A673 (cell line): ENCODE results near the gene RNF220. TPM values are rescaled to one million over a fixed set of nuclear protein-coding genes. Genes with fewer than 3 reads are reported as not detected.

ENCODE experiments used
- BruUV-seq: library from RNA; stranded (reverse); fragments of 400-500 nt; replicated peaks from 2 replicates; lab custom pipeline; 2021; lab: Mats Ljungman, UMichigan
- CTCF ChIA-PET: fragments of 300-600 bp; sonication (Branson Sonifier 250); formaldehyde crosslinking; loops from one replicate; lab custom pipeline; 2022; ENCODE audit warnings: antibody characterized with exemption; lab: Charles Lee
- POLR2A ChIA-PET: fragments of 300-600 bp; sonication (Branson Sonifier 250); formaldehyde crosslinking; loops from one replicate; lab custom pipeline; 2022; ENCODE audit warnings: antibody characterized with exemption; ENCODE audit not compliant: low non-redundant PET; lab: Charles Lee
- DNase-seq: peaks from one replicate; pipeline ENCODE4 v3.0.0-alpha.2; 2015; ENCODE audit warnings: low spot score
- H3K27ac ChIP-seq: fragments of 200-600 bp; sonication (generic); 2 replicates; pipeline ENCODE4 v1.5.1; 2016; ENCODE audit warnings: mixed run types, low read depth, mild to moderate bottlenecking, mixed read lengths, antibody characterized with exemption, low read length; ENCODE audit not compliant: poor library complexity, severe bottlenecking
- H3K27me3 ChIP-seq: fragments of 200-600 bp; sonication (generic); replicated peaks from 2 replicates; pipeline ENCODE4 v1.6.1; 2017; ENCODE audit warnings: mixed run types, low read depth, mild to moderate bottlenecking, mixed read lengths, antibody characterized with exemption, low read length; ENCODE audit not compliant: insufficient read depth, poor library complexity
- H3K36me3 ChIP-seq: fragments of 200-600 bp; sonication (generic); 2 replicates; pipeline ENCODE4 v1.6.1; 2016; ENCODE audit warnings: mixed run types, mild to moderate bottlenecking, mixed read lengths, antibody characterized with exemption, low read length; ENCODE audit not compliant: insufficient read depth, poor library complexity, severe bottlenecking
- H3K4me1 ChIP-seq: fragments of 200-600 bp; sonication (generic); 2 replicates; pipeline ENCODE4 v1.6.1; 2017; ENCODE audit warnings: mixed run types, mild to moderate bottlenecking, mixed read lengths, antibody characterized with exemption, low read length; ENCODE audit not compliant: insufficient read depth, poor library complexity, severe bottlenecking
- H3K4me3 ChIP-seq: fragments of 200-600 bp; sonication (generic); 2 replicates; pipeline ENCODE4 v1.5.1; 2016; ENCODE audit warnings: low read depth, mixed run types, mild to moderate bottlenecking, mixed read lengths, low read length; ENCODE audit not compliant: poor library complexity, severe bottlenecking
- H3K9me3 ChIP-seq: fragments of 200-600 bp; sonication (generic); 2 replicates; pipeline ENCODE4 v1.6.1; 2016; ENCODE audit warnings: mixed run types, low read depth, mild to moderate bottlenecking, mixed read lengths, antibody characterized with exemption, low read length; ENCODE audit not compliant: poor library complexity, severe bottlenecking
- EZH2 ChIP-seq: fragments of 200-600 bp; sonication (generic); IDR thresholded peaks from 2 replicates; pipeline ENCODE4 v1.6.1; 2017; ENCODE audit warnings: borderline replicate concordance, low read depth, mild to moderate bottlenecking, mixed read lengths, antibody characterized with exemption, low read length; ENCODE audit not compliant: poor library complexity, severe bottlenecking
- intact Hi-C: fragments of 100-400 bp; cut with micrococcal nuclease; formaldehyde crosslinking; loops from one replicate; pipeline ENCODE4 v1.10.0; 2022; ENCODE audit not compliant: unreplicated experiment
- total RNA-seq: library from RNA; stranded (reverse); gene quantifications from 2 replicates; pipeline ENCODE4 v1.2.3, GENCODE V29; 2021
- TF ChIP-seq, protein P1 (sequence below): fragments of 300-800, 200-600 bp; sonication (generic); conservative IDR thresholded peaks from 2 replicates; pipeline ENCODE4 v1.5.1; 2017; ENCODE audit warnings: low read depth, mild to moderate bottlenecking, antibody characterized with exemption, low read length, moderate library complexity, mixed read lengths

Gene RNF220
- total RNA-seq, 1 experiment from 2014 or later, result 80.6 TPM

DNA sequence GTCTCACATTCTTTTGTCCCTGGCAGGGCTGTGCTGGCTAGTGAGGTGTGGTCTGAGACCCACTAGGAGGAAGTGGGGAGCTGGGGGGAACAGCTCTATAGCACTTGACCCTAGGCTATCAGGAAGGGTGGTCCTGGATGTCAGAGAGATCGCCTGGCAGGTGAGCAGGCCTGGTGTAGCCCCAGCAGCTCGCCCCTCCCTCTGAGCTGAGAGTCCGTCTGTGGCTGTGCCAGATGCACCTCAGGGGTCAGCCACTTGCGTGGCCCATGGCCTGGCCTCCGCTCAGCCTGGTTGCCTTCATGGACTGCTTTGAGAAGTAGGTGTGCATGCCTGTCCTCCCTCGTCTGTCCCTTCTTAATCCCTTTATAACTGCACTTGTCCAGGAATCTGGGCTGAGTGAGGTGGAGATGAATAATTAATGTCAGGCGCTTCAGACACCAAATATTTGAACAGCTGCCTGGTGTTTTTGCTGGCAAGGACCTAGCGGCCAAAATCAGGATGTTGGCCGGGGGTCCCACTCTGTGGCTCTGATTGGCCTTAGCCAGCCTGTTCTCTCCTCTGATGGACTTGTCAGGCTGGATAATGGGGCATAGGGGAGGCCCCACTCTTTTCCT, 238.8 kb downstream of the RNF220 start:
- Histone ChIP-seq H3K4me1 (no peaks in the 10 kb centered on the region), H3K4me3 (no peak overlapping the region), H3K9me3 (no peaks in the 10 kb centered on the region), H3K27ac (no peak overlapping the region), H3K27me3 (no peaks in the 10 kb centered on the region), H3K36me3 (peaks cover 46% of the 10 kb centered on the region)
- ChIA-PET POLR2A (no interaction called here), CTCF (no interaction called here)
- no TSS peak for BruUV-seq
- DNase-seq, result no peak
- TF ChIP-seq, protein P1, sequence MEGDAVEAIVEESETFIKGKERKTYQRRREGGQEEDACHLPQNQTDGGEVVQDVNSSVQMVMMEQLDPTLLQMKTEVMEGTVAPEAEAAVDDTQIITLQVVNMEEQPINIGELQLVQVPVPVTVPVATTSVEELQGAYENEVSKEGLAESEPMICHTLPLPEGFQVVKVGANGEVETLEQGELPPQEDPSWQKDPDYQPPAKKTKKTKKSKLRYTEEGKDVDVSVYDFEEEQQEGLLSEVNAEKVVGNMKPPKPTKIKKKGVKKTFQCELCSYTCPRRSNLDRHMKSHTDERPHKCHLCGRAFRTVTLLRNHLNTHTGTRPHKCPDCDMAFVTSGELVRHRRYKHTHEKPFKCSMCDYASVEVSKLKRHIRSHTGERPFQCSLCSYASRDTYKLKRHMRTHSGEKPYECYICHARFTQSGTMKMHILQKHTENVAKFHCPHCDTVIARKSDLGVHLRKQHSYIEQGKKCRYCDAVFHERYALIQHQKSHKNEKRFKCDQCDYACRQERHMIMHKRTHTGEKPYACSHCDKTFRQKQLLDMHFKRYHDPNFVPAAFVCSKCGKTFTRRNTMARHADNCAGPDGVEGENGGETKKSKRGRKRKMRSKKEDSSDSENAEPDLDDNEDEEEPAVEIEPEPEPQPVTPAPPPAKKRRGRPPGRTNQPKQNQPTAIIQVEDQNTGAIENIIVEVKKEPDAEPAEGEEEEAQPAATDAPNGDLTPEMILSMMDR, result no peak
- no peak for TF ChIP-seq EZH2
- intact Hi-C loops, result no loop called here

DNA sequence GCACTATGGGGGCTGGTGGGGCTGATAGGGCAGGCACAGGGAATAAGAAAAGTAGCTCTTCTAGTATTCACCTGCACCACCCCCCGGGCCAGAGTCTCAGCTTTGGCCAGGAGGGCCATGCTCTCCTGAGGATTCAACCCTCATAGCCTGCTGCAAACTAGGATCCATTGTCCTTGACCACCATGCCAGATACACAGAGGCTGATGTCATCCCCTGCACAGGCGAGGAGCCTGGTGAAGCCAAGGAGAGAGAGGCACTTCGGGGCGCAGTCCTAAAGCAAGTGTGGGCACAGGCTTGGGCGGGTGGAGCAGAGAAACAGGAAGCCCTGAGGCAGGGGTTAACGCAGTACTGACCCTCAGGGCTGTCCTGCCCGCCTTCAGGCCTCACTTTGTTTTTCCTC, 239.8 kb downstream of the RNF220 start:
- Histone ChIP-seq H3K9me3 (no peaks in the 10 kb centered on the region), H3K27ac (no peak overlapping the region), H3K36me3 (peaks cover 45% of the 10 kb centered on the region), H3K4me3 (no peak overlapping the region), H3K27me3 (no peaks in the 10 kb centered on the region), H3K4me1 (no peaks in the 10 kb centered on the region)
- intact Hi-C loops, result no loop called here
- ChIA-PET CTCF (no interaction called here), POLR2A (no interaction called here)
- DNase-seq, result no peak
- TF ChIP-seq, protein P1, result no peak
- TF ChIP-seq EZH2, result no peak
- BruUV-seq, result no TSS peak

DNA sequence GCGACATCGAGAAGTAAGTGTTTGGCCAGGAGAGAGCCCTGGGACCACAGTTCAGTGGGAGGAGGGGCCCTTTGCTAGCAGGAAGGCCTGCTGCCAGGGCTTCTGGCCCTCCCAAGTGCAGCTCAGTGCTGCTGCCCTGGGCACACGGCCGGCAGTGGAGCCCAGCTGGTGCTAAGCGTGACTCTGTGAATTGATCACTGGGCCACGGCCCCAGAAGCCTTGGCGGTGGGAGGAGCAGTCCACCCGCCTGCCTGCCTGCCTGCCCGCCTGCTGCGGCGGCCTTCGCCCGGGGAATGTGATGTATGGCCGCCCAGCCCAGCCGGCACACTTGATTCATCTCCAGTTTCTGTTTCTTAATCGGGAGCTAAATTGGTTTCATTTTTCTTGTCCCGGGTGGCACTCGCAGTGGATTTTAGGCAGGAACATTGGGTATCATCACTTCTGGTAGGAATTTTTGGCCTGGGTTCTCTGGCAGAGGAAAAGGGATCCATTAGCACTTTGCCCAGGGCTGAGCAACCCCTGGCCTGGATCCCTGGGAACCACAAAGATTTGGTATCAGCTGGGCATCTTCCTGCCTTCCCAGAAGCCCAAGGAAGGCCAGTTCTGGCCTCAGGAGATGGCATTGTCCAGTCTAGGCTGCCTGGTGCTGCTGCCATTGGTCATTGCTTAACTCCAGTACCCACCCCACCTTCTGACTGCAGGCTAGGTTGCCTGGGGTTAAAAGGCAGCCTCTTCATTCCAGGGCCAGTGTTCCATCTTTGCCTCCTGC, 240.6 kb downstream of the RNF220 start:
- Histone ChIP-seq H3K9me3 (no peaks in the 10 kb centered on the region), H3K27ac (no peak overlapping the region), H3K27me3 (no peaks in the 10 kb centered on the region), H3K36me3 (peaks cover 52% of the 10 kb centered on the region), H3K4me3 (no peak overlapping the region), H3K4me1 (no peaks in the 10 kb centered on the region)
- intact Hi-C loops, result no loop called here
- TF ChIP-seq, protein P1, result no peak
- TF ChIP-seq EZH2, result no peak
- no TSS peak for BruUV-seq
- no peak for DNase-seq
- POLR2A ChIA-PET, result no interaction called here
- CTCF ChIA-PET, result no interaction called here
